ENCODE measurements around the gene RPS27L.

Gene RPS27L

DNA sequence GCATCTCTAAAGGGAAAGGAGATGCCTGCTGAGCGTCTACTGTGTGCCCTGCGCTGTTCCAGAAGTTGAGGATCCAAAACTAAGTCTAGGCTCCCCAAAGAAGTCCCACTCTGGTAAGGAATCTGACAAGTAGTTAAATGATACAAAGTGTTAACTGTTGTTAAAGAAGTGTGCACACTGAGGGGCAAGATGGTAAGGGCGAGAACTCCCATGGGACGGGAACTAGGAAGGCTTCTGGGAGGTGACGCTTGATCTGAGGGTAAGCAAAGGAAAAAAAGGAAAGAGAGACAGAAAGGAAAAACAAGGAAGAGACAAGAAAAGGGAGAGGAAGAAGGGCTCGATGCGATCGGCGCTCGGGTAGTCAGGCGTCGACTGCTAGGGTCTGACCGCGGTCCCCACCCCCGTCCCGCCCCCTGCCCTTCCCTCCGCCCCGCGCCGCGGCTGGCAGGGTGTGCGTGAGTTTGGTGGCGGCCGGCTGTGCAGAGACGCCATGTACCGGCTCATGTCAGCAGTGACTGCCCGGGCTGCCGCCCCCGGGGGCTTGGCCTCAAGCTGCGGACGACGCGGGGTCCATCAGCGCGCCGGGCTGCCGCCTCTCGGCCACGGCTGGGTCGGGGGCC lies 35.8 kb downstream of the RPS27L start, which contains the start of gene LACTB:
LACTB (plus strand) TSS at position 480 of the 620 bp plus-strand sequence; CDS start at position 491, 11 bp downstream.
- peak; percentile 85 for DNase-seq
- peaks cover 4% of the 10 kb centered on the region for H3K36me3 ChIP-seq
- H3K4me3 ChIP-seq (ENCODE audit: low read depth, low read length), result peak within 1 kb of the TSS; percentile 95
- H3K27ac ChIP-seq, result peak within 1 kb of the TSS; percentile 61
- TF ChIP-seq, protein P1, sequence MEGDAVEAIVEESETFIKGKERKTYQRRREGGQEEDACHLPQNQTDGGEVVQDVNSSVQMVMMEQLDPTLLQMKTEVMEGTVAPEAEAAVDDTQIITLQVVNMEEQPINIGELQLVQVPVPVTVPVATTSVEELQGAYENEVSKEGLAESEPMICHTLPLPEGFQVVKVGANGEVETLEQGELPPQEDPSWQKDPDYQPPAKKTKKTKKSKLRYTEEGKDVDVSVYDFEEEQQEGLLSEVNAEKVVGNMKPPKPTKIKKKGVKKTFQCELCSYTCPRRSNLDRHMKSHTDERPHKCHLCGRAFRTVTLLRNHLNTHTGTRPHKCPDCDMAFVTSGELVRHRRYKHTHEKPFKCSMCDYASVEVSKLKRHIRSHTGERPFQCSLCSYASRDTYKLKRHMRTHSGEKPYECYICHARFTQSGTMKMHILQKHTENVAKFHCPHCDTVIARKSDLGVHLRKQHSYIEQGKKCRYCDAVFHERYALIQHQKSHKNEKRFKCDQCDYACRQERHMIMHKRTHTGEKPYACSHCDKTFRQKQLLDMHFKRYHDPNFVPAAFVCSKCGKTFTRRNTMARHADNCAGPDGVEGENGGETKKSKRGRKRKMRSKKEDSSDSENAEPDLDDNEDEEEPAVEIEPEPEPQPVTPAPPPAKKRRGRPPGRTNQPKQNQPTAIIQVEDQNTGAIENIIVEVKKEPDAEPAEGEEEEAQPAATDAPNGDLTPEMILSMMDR (IDR thresholded peaks at IDR 0.05; ENCODE audit: low read depth, low read length), result no peak
- peaks cover 5% of the 10 kb centered on the region for H3K9me3 ChIP-seq (ENCODE audit: severe bottlenecking)
- H3K27me3 ChIP-seq (ENCODE audit: insufficient read depth, low read depth, severe bottlenecking), result no peaks in the 10 kb centered on the region

DNA sequence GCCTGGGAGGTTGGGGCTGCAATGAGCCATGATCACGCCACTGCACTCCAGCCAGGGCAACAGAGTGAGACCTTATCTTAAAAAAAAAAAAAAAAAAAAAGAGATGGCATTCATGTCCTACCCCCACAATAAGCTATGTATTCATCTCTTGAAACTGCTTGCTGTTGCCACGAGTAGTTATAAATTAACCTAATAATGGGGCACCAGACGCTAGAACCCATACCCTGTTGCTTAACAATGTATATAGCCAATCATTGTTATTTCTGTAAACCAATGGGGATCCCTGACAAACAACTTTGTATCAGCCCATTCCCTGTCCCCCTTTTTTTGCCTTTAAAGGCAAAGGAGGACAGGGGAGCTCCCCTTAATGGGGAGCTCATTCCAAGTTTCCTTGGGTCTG lies 38.4 kb downstream of the RPS27L start:
- peaks cover 4% of the 10 kb centered on the region for H3K36me3 ChIP-seq
- DNase-seq, result no peak
- H3K4me3 ChIP-seq (ENCODE audit: low read depth, low read length), result no peak overlapping the region
- H3K27me3 ChIP-seq (ENCODE audit: insufficient read depth, low read depth, severe bottlenecking), result no peaks in the 10 kb centered on the region
- H3K9me3 ChIP-seq (ENCODE audit: severe bottlenecking), result peaks cover 5% of the 10 kb centered on the region
- TF ChIP-seq, protein P1 (IDR thresholded peaks at IDR 0.05; ENCODE audit: low read depth, low read length), result no peak
- no peak overlapping the region for H3K27ac ChIP-seq

DNA sequence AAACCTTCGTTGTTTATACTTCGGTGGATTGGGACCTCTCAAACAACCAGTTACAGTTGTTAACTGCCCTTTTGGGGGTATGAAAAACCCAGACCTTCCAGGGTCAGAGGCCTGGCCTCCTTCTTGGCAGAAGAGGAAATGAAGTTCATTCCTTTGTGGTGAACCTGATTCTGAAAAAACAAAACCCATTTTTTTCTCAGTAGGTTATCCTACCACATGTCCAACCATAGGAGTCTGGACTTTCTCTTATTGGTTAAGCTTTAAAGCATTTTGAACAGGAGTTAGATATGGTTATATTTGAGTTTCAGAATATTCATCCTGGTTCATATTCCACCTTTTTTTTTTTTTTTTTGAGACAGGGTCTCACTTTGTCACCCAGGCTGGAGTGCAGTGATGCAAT lies 42.8 kb downstream of the RPS27L start:
- TF ChIP-seq, protein P1 (IDR thresholded peaks at IDR 0.05; ENCODE audit: low read depth, low read length), result no peak
- H3K27ac ChIP-seq, result no peak overlapping the region
- H3K9me3 ChIP-seq (ENCODE audit: severe bottlenecking), result peaks cover 3% of the 10 kb centered on the region
- no peaks in the 10 kb centered on the region for H3K36me3 ChIP-seq
- DNase-seq, result no peak
- H3K27me3 ChIP-seq (ENCODE audit: insufficient read depth, low read depth, severe bottlenecking), result no peaks in the 10 kb centered on the region
- H3K4me3 ChIP-seq (ENCODE audit: low read depth, low read length), result no peak overlapping the region

DNA sequence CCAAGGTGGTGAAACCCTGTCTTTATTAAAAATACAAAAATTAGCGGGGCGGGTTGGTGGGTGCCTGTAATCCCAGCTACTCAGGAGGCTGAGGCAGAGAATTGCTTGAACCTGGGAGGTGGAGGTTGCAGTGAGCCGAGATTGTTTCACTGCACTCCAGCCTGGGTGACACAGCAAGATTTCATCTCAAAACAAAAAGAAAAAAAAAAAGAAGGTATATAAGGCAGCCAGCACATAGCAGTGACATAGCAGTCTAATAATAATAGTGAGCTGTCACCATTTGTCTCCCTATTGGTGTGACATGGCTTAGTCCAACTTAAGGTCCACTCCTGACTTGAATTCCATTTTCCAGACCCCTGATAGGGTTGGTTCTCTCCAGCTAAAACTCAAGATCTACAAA lies 44.4 kb downstream of the RPS27L start:
- no peak overlapping the region for H3K4me3 ChIP-seq (ENCODE audit: low read depth, low read length)
- no peak overlapping the region for H3K27ac ChIP-seq
- H3K36me3 ChIP-seq, result no peaks in the 10 kb centered on the region
- no peak for DNase-seq
- H3K9me3 ChIP-seq (ENCODE audit: severe bottlenecking), result no peaks in the 10 kb centered on the region
- TF ChIP-seq, protein P1 (IDR thresholded peaks at IDR 0.05; ENCODE audit: low read depth, low read length), result no peak
- no peaks in the 10 kb centered on the region for H3K27me3 ChIP-seq (ENCODE audit: insufficient read depth, low read depth, severe bottlenecking)

DNA sequence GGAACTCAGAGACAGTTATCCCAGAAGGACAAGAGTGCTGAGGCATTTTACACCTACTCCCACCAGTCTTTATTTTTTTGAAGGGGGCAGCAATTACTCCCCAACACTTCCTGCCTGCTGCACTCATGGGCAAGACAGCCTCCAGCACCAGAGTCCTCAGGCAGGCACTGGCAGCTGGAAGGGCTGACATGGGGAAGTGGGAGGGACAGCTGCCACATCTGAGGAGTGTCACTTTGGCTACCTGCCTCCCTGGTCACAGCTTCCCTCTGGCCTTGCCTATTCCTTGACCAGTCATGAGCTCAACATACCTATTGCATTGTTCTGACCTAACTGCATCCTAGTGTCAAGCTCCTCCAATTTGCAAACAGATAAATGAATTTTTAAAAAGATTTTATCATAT lies 45.8 kb downstream of the RPS27L start:
- no peaks in the 10 kb centered on the region for H3K27me3 ChIP-seq (ENCODE audit: insufficient read depth, low read depth, severe bottlenecking)
- TF ChIP-seq, protein P1 (IDR thresholded peaks at IDR 0.05; ENCODE audit: low read depth, low read length), result no peak
- H3K27ac ChIP-seq, result no peak overlapping the region
- H3K9me3 ChIP-seq (ENCODE audit: severe bottlenecking), result no peaks in the 10 kb centered on the region
- no peaks in the 10 kb centered on the region for H3K36me3 ChIP-seq
- DNase-seq, result no peak
- H3K4me3 ChIP-seq (ENCODE audit: low read depth, low read length), result no peak overlapping the region

All from WERI-Rb-1 (cell line).